ENCODE data around the gene TSNAXIP1.

GRCh38 chr16:67811899-67812298 is 5.2 kb downstream of the TSNAXIP1 start:
- TF ChIP-seq CTCF (IDR thresholded peaks at IDR 0.05) (no peak), POLR2A (IDR thresholded peaks at IDR 0.05) (no peak)

All from Peyer's patch (tissue), 4 donors.